Inflammatory macrophage (primary cell): ENCODE data around the gene PHKG2.
A peak's percentile ranks its signal among the peaks of the same experiment; 100 is the strongest.
"Not testable (repeated sequence)": the region's sequence is repeated elsewhere in the genome, so short reads cannot be mapped to it uniquely, and the experiment has no call there.

Source experiments
- DNase-seq, 2 donors: peaks; one replicate each; pipeline ENCODE4 v3.0.0-alpha.2; 2020 to 2022
- total RNA-seq, 18 experiments: gene quantifications; one replicate each; lab custom pipeline; 2026; ENCODE audit warnings: mixed read lengths in 6 of 18, inconsistent platforms in 2 of 18; lab: John Stamatoyannopoulos, UW

The PHKG2 gene
- total RNA-seq = 2.9 to 21.8 (median 13.4) reads per million in 18 experiments

- DNase-seq = peak; percentile 99 to 100
Observed at GRCh38 chr16:30747799-30748633, at the start of gene PHKG2. Gene PHKG2, plus strand, starts transcription at chr16:30748425. Its CDS starts 396 bp downstream, at chr16:30748821.

- DNase-seq = peak; percentile 86 to 89
Observed at GRCh38 chr16:30698816-30699614, 49.2 kb upstream of the PHKG2 start, which contains the start of gene SRCAP. Gene SRCAP, plus strand, starts transcription at chr16:30699171. Its CDS starts 1,654 bp downstream, at chr16:30700825.

GRCh38 chr16:30699615-30700099 is 48.6 kb upstream of the PHKG2 start:
- no peak for DNase-seq

- no peak for DNase-seq
Observed at GRCh38 chr16:30700491-30700890, 47.7 kb upstream of the PHKG2 start.

GRCh38 chr16:30700971-30701370 is 47.3 kb upstream of the PHKG2 start:
- DNase-seq = no peak

GRCh38 chr16:30703071-30703470 is 45.2 kb upstream of the PHKG2 start:
- not testable (repeated sequence) for DNase-seq

GRCh38 chr16:30703971-30704370 is 44.3 kb upstream of the PHKG2 start:
- no peak for DNase-seq

GRCh38 chr16:30706046-30706445 is 42.2 kb upstream of the PHKG2 start:
- DNase-seq = no peak

GRCh38 chr16:30710971-30711370 is 37.3 kb upstream of the PHKG2 start:
- no peak for DNase-seq

GRCh38 chr16:30711712-30712111 is 36.5 kb upstream of the PHKG2 start:
- DNase-seq = no peak

- DNase-seq = peak; percentile 88 to 91
Observed at GRCh38 chr16:30715750-30716445, 32.3 kb upstream of the PHKG2 start.

GRCh38 chr16:30720086-30720485 is 28.1 kb upstream of the PHKG2 start:
- DNase-seq = no peak

- DNase-seq = no peak
Observed at GRCh38 chr16:30720694-30721093, 27.5 kb upstream of the PHKG2 start.

- no peak for DNase-seq
Observed at GRCh38 chr16:30721167-30721566, 27.1 kb upstream of the PHKG2 start.

GRCh38 chr16:30721606-30722005 is 26.6 kb upstream of the PHKG2 start:
- no peak for DNase-seq

- no peak for DNase-seq
Observed at GRCh38 chr16:30722443-30722842, 25.8 kb upstream of the PHKG2 start.

GRCh38 chr16:30722916-30723315 is 25.3 kb upstream of the PHKG2 start:
- no peak for DNase-seq

- no peak for DNase-seq
Observed at GRCh38 chr16:30723725-30724355, 24.4 kb upstream of the PHKG2 start.

GRCh38 chr16:30724641-30725417 is 23.4 kb upstream of the PHKG2 start:
- peak; percentile 81 to 89 for DNase-seq

- no peak for DNase-seq
Observed at GRCh38 chr16:30725418-30725792, 22.8 kb upstream of the PHKG2 start.

- no peak for DNase-seq
Observed at GRCh38 chr16:30728321-30728720, 19.9 kb upstream of the PHKG2 start.
